Measurements from ENCODE around the gene ACTN4.

The ACTN4 gene

GRCh38 chr19:38697641-38698071, 50.2 kb downstream of the ACTN4 start:
- no peak for DNase-seq

DNA sequence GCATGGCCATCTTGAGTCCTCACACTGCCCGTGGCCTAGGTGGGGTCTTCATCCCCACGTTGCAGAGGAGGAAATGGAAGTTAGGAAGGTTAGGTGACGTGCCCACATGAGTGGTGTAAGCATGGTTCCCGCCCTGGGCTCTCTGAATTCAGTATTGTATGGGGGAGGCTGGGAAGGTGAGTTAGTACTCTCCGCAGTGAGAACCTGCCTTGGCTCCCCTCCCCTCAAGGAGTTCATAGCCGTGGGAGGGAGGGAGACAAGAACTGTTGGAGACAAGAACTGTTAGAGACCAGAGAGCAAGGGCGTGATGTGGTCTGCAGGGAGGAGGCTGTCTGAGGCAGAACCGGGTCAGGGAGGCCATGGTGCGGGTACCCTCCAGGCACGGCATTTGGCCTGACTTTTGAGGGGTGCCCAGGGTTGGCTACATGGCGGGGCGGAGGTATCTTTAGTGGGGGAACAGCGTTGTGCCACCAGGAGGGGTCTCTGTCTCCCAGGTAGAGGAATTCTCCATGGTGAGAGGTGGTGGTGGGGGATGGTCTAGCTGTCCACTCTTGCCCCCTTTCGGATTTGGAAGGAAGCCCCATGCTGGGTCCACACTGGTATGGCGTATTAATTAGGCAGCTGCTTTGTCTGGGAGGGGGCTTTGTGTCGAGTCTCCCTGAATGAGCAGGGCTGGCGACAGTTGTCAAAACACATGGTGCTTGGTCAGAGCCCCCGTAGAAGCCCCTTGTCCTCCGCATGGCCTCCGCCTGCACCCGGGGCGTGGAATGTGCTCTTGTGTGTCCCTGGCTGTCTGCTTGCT, 51.0 kb downstream of the ACTN4 start:
- no peak for DNase-seq

- peak; percentile 35 for DNase-seq
Measured at GRCh38 chr19:38699027-38699346, 51.5 kb downstream of the ACTN4 start.

- no peak for DNase-seq
Measured at GRCh38 chr19:38699647-38700349, 52.3 kb downstream of the ACTN4 start.

- no peak for DNase-seq
Measured at GRCh38 chr19:38700350-38700901, 53.0 kb downstream of the ACTN4 start.

GRCh38 chr19:38700902-38701454, 53.5 kb downstream of the ACTN4 start:
- DNase-seq, result no peak

DNA sequence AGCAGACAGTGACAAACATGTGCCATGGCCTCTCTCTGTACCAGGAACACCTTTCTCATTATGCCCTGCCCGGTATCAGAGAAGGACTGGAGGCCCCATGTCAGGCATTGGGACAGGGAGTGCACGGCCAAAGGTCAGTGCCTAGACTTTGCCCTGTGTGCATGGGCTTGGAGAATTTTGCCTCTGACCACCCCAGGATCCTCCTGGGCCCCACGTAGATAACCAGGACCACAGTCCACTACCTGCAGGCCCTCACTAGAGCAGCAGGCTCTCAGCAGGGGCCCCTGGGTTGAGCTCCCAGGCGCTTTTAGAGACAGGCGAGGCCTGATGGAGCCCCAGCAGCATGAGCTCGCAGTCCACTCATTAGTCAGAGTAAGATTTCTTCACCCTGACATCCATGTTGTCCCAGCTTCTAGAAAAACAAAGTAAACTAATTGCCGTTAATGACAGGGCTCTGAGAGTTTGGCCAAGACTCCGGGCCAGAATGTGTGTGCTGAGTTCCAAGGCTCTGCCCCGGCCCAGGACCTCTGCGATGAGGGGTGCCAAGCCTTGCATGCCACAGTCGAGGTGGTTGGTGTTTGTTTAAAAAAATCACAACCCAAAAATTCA, 54.1 kb downstream of the ACTN4 start:
- DNase-seq, result no peak

DNA sequence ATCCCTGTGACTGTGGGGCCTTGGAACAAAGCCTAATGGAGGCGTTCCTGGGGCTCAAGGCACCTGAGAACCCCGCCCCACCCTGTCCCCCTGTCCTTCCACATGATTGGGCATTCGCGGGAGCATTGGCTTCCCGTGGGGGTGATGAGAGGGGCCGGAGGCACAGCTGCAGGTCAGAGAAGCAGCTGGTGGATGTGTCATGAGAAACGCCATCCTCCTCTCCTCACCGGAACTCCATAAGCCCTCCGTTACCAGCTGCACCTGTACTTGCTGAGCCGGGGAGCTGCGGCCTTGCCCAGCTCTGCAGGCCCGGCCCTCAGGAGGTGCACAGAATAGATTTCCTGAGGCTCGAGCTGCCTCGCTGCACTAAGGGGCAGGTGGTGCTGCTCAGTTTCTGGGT, 54.8 kb downstream of the ACTN4 start:
- DNase-seq, result no peak

- no peak for DNase-seq
Measured at GRCh38 chr19:38703509-38703908, 56.1 kb downstream of the ACTN4 start.

DNA sequence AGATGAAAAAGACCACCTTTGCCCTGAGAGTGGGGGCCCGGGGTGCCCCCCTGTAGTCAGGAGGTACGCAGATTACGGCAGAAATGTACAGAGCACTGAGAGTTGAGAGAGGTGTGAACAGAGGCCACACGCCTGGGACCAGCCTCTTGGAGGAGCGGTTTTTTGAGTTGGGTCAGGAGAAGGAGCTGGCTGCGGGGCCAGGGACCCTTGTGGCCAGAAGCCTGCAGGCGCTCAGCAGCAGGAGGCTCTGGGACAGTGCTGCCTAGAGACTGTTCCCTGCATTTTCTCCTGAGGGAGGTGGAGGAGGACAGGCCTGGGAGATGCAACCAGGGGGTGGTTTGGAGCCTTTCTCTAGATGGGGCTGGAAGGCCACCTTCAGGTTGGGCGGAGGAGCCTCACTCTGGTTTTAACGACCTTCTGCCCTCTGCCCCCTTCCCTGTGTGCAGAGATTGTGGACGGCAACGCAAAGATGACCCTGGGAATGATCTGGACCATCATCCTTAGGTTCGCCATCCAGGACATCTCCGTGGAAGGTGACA, 57.1 kb downstream of the ACTN4 start:
- DNase-seq, result no peak

DNA sequence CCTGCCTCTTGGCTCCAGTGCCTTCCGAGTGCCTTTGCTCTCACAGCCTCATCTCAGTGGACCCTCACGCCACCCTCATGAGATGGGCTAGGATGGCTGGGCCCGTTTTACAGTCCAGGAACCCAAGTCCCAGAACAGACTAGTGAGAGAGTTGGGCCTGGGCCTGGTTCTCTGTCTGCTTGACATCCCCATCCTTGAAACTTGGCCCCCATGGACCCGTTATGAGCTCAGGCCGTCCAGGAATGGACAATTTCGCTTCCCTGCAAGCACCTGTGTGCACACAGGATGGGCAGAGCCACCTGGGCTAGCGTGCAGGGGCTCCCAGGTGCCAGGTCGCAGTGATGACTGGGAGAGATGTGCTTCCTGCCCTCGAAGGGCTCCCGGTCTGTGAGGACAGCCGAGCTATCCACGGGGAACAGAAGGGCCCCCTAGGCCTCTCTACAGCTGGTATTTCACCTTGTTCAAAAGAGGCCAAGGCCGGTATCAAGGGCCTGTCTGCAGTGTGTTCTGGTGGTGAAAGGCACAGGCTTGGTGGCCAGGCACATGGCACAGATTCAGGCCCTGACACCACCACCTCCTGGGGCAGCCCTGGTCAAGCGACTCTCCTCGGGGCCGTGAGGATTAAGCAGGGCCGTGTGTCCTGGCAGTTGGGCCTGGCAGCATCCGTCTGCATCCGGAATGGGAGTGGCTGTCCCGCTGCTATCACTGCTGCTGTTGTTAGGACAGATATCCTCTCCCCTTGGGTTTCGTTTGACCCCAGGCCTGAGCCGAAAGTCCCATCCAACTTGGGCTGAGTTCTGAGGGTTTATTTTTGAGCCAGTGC, 58.0 kb downstream of the ACTN4 start:
- DNase-seq, result no peak

GRCh38 chr19:38706792-38707511, 59.5 kb downstream of the ACTN4 start:
- no peak for DNase-seq

GRCh38 chr19:38707512-38708114, 60.2 kb downstream of the ACTN4 start:
- DNase-seq, result no peak

DNA sequence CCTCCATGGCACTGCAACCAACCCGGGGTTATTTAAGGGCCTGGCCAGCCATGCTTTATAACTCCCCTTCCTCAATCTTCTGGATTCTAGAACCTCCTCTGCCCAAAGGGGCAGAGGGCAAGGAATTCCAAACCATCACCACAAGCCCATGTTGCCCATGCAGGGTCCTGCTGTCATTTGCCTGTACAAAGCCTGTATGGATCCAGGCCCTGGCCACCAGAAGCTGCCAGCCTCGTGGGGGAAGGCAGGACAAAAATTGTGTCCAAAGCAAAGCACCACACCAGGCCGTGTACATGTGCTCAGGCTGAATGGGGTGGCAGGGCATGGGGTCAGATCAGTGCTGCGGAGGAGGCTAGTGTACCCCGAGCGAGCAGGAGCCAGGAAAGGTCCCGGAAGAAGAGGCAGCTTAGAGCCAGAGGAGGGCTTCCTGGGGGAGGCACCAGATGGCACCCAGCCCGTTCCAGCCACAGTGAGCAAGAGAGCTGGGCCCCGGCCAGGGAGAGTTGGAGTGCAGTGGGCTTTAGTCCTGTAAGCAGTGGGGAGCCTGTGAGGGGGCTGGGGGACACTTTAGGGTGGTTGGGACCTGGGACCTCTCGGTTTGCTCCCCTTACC, 61.1 kb downstream of the ACTN4 start:
- no peak for DNase-seq

DNA sequence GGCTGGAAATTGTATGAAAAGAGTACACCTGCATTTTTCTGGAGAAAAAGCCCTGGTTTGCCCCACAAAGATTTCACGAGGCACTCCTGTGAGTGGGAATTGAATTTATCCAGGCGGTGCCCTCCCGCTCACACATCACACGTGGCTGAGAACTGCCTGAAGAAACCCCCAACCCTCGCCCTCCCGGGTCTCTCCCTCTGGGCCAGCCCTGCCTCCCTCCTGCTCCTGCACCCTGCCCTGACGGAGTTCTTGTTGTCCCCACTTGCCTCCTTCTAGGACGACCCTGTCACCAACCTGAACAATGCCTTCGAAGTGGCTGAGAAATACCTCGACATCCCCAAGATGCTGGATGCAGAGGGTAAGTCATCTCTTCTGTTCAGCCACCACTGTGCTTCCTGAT, 61.7 kb downstream of the ACTN4 start:
- no peak for DNase-seq

DNA sequence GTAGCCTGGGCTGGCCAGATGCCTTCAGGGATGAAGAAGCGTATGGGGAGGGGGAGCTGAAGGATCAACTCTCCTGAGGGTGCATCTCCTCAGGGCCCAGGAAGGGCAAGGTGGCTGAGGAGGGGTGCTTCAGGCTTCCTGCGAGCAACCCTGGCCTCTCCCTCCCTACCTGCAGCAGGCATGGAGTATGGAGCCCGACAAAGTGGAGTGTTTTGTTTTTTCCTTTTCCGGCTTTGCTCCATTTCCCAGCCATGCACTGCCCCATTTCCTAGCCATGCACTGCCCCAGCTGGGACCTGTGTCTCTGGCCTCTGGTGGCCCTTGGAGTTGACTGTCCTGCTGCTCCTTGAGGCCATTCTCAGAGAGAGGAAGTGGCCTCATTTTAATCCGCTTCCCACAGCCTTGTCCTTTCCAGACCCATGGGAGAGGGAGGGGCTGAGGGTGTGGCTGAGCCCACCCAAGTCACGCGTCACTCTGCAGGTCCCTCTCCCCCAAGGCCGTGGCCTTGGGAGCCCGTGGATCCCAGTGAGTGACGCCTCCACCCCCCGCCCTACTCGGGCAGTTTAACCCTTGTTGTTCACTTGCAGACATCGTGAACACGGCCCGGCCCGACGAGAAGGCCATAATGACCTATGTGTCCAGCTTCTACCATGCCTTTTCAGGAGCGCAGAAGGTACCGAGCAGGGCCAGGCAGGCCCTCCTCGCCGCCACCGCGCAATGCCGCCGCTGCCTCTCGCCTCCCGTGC, 62.4 kb downstream of the ACTN4 start:
- no peak for DNase-seq

GRCh38 chr19:38710416-38710702, 62.9 kb downstream of the ACTN4 start:
- DNase-seq, result no peak

- no peak for DNase-seq
Measured at GRCh38 chr19:38710928-38711725, 63.7 kb downstream of the ACTN4 start.

DNA sequence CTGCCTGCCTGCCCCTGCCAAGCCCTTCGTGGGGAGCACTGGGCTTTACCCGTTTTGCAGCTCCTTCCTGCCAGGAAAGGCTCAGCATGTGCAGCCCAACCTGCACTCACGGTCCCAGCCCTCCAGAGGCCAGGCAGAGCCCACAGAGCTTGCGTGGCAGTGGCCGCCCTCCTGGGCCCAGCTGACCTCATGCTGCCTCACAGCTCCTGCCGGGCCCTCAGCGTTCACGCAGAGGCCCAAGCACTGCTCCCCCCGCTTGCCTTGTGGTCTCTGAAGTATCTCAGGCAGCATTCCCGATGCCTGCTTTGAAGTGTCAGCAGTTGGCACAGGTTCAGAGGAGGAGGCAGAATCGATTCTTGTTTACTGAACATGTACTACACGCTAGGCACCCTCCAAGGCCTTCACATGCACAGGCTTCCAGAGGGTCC, 64.3 kb downstream of the ACTN4 start:
- DNase-seq, result no peak

All from activated naive CD4-positive, alpha-beta T cell treated with Interleukin-2 at 50 U/mL for 16 hours (primary cell).